HepG2 (cell line): ENCODE results near the gene CAPN9. TPM values are rescaled to one million over a fixed set of nuclear protein-coding genes. Genes with fewer than 3 reads are reported as not detected.

Source experiments
- ATAC-seq: fragments of 200-7000 bp; cut with Tn5 transposase; 3 replicates; pipeline ENCODE4 v1.9.1; 2020; ENCODE audit warnings: mild to moderate bottlenecking, moderate library complexity
- BruUV-seq: library from RNA; stranded (reverse); fragments of 400-500 nt; replicated peaks from 2 replicates; lab custom pipeline; 2021; lab: Mats Ljungman, UMichigan
- CTCF ChIA-PET: fragments of 300-600 bp; formaldehyde crosslinking; extraction: SDS; loops from one replicate; lab custom pipeline; 2021; ENCODE audit warnings: low total read pairs, inconsistent platforms, low intra/inter-chr PET ratio; lab: Yijun Ruan, JAX
- POLR2A ChIA-PET: fragments of 350-600 bp; sonication (Branson Sonifier 250); formaldehyde crosslinking; loops from one replicate; lab custom pipeline; 2020; ENCODE audit warnings: antibody characterized with exemption, inconsistent platforms; lab: Yijun Ruan, JAX
- DNase-seq: peaks from one replicate; pipeline ENCODE4 v3.0.0-alpha.2; 2015; ENCODE audit warnings: low spot score
- FAIRE-seq: peaks from 3 replicates; lab custom pipeline; 2011; peaks lifted over from hg19 to GRCh38; lab: Jason Lieb, UNC
- H2AFZ ChIP-seq: one replicate; pipeline ENCODE4 v1.6.1; 2011; ENCODE audit warnings: low read length, inconsistent platforms
- H3K27ac ChIP-seq: fragments of 300-600 bp; 3 replicates; pipeline ENCODE4 v1.8.0; 2011; ENCODE audit warnings: mixed run types, mild to moderate bottlenecking, mixed read lengths, low read length, inconsistent platforms; ENCODE audit not compliant: insufficient read depth; ENCODE audit errors: extremely low read length
- H3K27me3 ChIP-seq, 2 experiments: fragments of 200-600 bp in 1 of 2; 2 replicates in 1 of 2; 3 replicates in 1 of 2; pipeline versions ENCODE4 v1.6.0 to v1.8.0; 2011; ENCODE audit warnings: low read length in 2 of 2, mild to moderate bottlenecking in 2 of 2, moderate library complexity in 2 of 2, inconsistent platforms in 1 of 2; ENCODE audit not compliant: insufficient read depth in 2 of 2, control insufficient read depth in 1 of 2
- H3K36me3 ChIP-seq, 2 experiments: fragments of 200-600 bp in 1 of 2; replicated peaks in 1 of 2; 2 replicates in 1 of 2; 3 replicates in 1 of 2; pipeline versions ENCODE4 v1.5.1 to v1.8.0; 2011; ENCODE audit warnings: low read length in 2 of 2, inconsistent platforms in 1 of 2; ENCODE audit not compliant: insufficient read depth in 2 of 2, control insufficient read depth in 1 of 2
- H3K4me1 ChIP-seq: 2 replicates; pipeline ENCODE4 v1.5.1; 2012; ENCODE audit warnings: low read length, inconsistent platforms; ENCODE audit not compliant: insufficient read depth
- H3K4me2 ChIP-seq: 2 replicates; pipeline ENCODE4 v1.6.0; 2011; ENCODE audit warnings: low read depth, low read length, inconsistent platforms
- H3K4me3 ChIP-seq, 3 experiments: fragments of 200-600 bp in 1 of 3; sonication (generic), shearing (Covaris generic) in 1 of 3; replicated peaks in 1 of 3; 2 replicates each; pipeline ENCODE4 v1.5.1; 2011 to 2016; ENCODE audit warnings: low read length in 3 of 3, inconsistent platforms in 2 of 3, low read depth in 2 of 3, mild to moderate bottlenecking in 2 of 3, control low read depth in 1 of 3, mixed read lengths in 1 of 3; ENCODE audit not compliant: insufficient read depth in 1 of 3
- H3K79me2 ChIP-seq: one replicate; pipeline ENCODE4 v1.6.1; 2011; ENCODE audit warnings: low read length, inconsistent platforms; ENCODE audit not compliant: insufficient read depth
- H3K9ac ChIP-seq: 2 replicates; pipeline ENCODE4 v1.6.0; 2011; ENCODE audit warnings: mild to moderate bottlenecking, low read depth, low read length, inconsistent platforms; ENCODE audit not compliant: insufficient read depth
- H3K9me3 ChIP-seq: 2 replicates; pipeline ENCODE4 v1.5.1; 2012; ENCODE audit warnings: mild to moderate bottlenecking, low read length
- H4K20me1 ChIP-seq: 2 replicates; pipeline ENCODE4 v1.6.0; 2011; ENCODE audit warnings: inconsistent platforms, mild to moderate bottlenecking, low read length, moderate library complexity; ENCODE audit not compliant: insufficient read depth
- ATRX ChIP-seq: sonication (generic); formaldehyde crosslinking; IDR thresholded peaks from 2 replicates; pipeline ENCODE4 v1.4.0; 2020; ENCODE audit warnings: missing genetic modification reagents, borderline replicate concordance
- CBX2 ChIP-seq, 2 experiments: fragments of 200-600 bp in 1 of 2; sonication (generic); formaldehyde crosslinking in 1 of 2; IDR thresholded peaks; 2 replicates each; pipeline versions ENCODE4 v1.7.0 to v1.8.1; 2018 to 2022; ENCODE audit warnings: low read depth in 2 of 2, low read length in 1 of 2, mild to moderate bottlenecking in 1 of 2, missing genetic modification reagents in 1 of 2
- HIVEP1 ChIP-seq: sonication (generic); formaldehyde crosslinking; IDR thresholded peaks from 2 replicates; pipeline ENCODE4 v1.4.0; 2020; ENCODE audit warnings: mild to moderate bottlenecking, missing genetic modification reagents
- HNRNPLL ChIP-seq: fragments of 200-400 bp; formaldehyde crosslinking; IDR thresholded peaks from 2 replicates; pipeline ENCODE4 v1.6.1; 2017; ENCODE audit warnings: mild to moderate bottlenecking, low read depth, low read length; ENCODE audit not compliant: poor library complexity, severe bottlenecking
- KLF11 ChIP-seq: IDR thresholded peaks from 2 replicates; pipeline ENCODE4 v1.6.1; 2016; ENCODE audit warnings: missing compliant biosample characterization
- KMT2B ChIP-seq: IDR thresholded peaks from 2 replicates; pipeline ENCODE4 v1.6.1; 2016; ENCODE audit warnings: missing genetic modification reagents, missing compliant biosample characterization
- MBD4 ChIP-seq: IDR thresholded peaks from 2 replicates; pipeline ENCODE4 v1.6.1; 2012; ENCODE audit warnings: low read length, inconsistent platforms, borderline replicate concordance
- POLR2A ChIP-seq, 2 experiments: IDR thresholded peaks; 2 replicates each; pipeline ENCODE4 v1.6.1; 2011; ENCODE audit warnings: low read depth in 2 of 2, low read length in 2 of 2, mild to moderate bottlenecking in 1 of 2, moderate library complexity in 1 of 2; ENCODE audit not compliant: insufficient read depth in 1 of 2
- SRY ChIP-seq: sonication (generic); formaldehyde crosslinking; IDR thresholded peaks from 2 replicates; pipeline ENCODE4 v1.8.0; 2022; ENCODE audit warnings: mild to moderate bottlenecking, missing genetic modification reagents
- ZFP36L1 ChIP-seq: sonication (generic); formaldehyde crosslinking; IDR thresholded peaks from 2 replicates; pipeline ENCODE4 v1.8.0; 2022; ENCODE audit warnings: mild to moderate bottlenecking, missing genetic modification reagents, moderate library complexity
- ZMAT3 ChIP-seq: sonication (generic); formaldehyde crosslinking; conservative IDR thresholded peaks from 2 replicates; pipeline ENCODE4 v1.7.0; 2021; ENCODE audit warnings: missing genetic modification reagents
- ZNF335 ChIP-seq: sonication (generic); formaldehyde crosslinking; IDR thresholded peaks from 2 replicates; pipeline ENCODE4 v1.4.0; 2020; ENCODE audit warnings: missing genetic modification reagents
- ZNF614 ChIP-seq: IDR thresholded peaks from 2 replicates; pipeline ENCODE4 v1.6.1; 2018; ENCODE audit warnings: missing biosample characterization, missing genetic modification reagents, inconsistent platforms, borderline replicate concordance
- ZSCAN9 ChIP-seq: IDR thresholded peaks from 2 replicates; pipeline ENCODE4 v1.6.1; 2016; ENCODE audit warnings: borderline replicate concordance
- WGBS: methylation state at CpG from one replicate; pipeline ENCODE4 v1.1.6; 2017; ENCODE audit warnings: low lambda C conversion rate; 5-methylcytosine and 5-hydroxymethylcytosine counted together
- in situ Hi-C: cut with HindIII; loops from 2 replicates; pipeline ENCODE4 v1.10.0; 2017; ENCODE audit warnings: low pct_unique_long_range_greater_than_20kb; ENCODE audit not compliant: extremely low pct_ligation_motif_present
- intact Hi-C: fragments of 100-400 bp; cut with micrococcal nuclease; formaldehyde crosslinking; loops from one replicate; pipeline ENCODE4 v1.10.0; 2022; ENCODE audit not compliant: unreplicated experiment
- polyA plus RNA-seq, 8 experiments: library from polyadenylated mRNA; depleted of rRNA in 3 of 8; stranded (reverse) in 7 of 8; unstranded in 1 of 8; fragments of >200 nt; fragmentation: Illumina TruSeq in 4 of 8; extraction: Trizol in 4 of 8; gene quantifications; 2 replicates each; pipeline versions ENCODE4 v1.2.1 to v1.2.3, GENCODE V29; 2011 to 2016; ENCODE audit warnings: low read depth in 4 of 8, missing spikeins in 1 of 8, mixed read lengths in 1 of 8; ENCODE audit not compliant: insufficient read depth in 1 of 8
- total RNA-seq, 5 experiments: library from RNA; depleted of rRNA; stranded (reverse); fragments of >200 nt; fragmentation: Illumina TruSeq; extraction: Trizol; gene quantifications; 2 replicates each; pipeline ENCODE4 v1.2.3, GENCODE V29; 2016; ENCODE audit warnings: low read depth in 1 of 5
- TF ChIP-seq, protein P1 (sequence below): sonication (generic); formaldehyde crosslinking; IDR thresholded peaks from 2 replicates; pipeline ENCODE4 v1.4.0; 2020; ENCODE audit warnings: missing genetic modification reagents
- TF ChIP-seq, protein P2 (sequence below): sonication (generic); formaldehyde crosslinking; conservative IDR thresholded peaks from 2 replicates; pipeline ENCODE4 v1.8.0; 2022; ENCODE audit warnings: missing genetic modification reagents
- TF ChIP-seq, protein P3 (sequence below): sonication (generic); formaldehyde crosslinking; IDR thresholded peaks from 2 replicates; pipeline ENCODE4 v1.5.0; 2020; ENCODE audit warnings: mild to moderate bottlenecking, missing genetic modification reagents
- TF ChIP-seq, protein P4 (sequence below): sonication (generic); formaldehyde crosslinking; conservative IDR thresholded peaks from 2 replicates; pipeline ENCODE4 v1.5.0; 2020; ENCODE audit warnings: missing genetic modification reagents

CAPN9 gene
- total and polyA plus RNA-seq, 2 of the 13 experiments (the other 11 are each of a cell fraction or from before 2014, with no cell fraction given): 0.04 to 0.31 TPM

DNA sequence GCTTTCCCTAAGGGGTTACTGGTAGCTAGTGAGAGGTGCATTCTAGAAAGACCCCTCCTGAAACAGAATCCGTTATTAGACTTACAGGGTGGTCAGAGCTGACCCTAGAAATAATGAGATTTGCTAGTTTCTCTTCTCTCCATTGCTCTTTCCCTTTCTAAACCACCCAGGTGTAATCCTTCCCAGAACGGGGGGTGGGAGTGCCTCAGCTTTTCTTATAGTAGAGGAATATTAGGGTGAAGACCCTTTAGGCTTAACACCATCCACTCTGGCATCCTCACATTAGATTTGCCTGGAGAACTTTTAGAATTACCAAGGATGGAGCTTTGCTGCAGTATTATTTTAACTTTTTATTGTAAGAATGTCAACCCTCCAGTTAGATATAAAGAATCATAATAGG, 49.4 kb downstream of the CAPN9 start:
- no peak overlapping the region for H3K4me2 ChIP-seq
- no peak for ATAC-seq
- WGBS: 53% methylated on average over 2 of the region's 2 CpGs
- TF ChIP-seq POLR2A (IDR thresholded peaks at IDR 0.05; ENCODE audit: insufficient read depth in 1 of 2, low read depth in 2 of 2, low read length in 2 of 2) (no peak), HNRNPLL (no peak), ZNF614 (CRISPR knock-in tag) (no peak), ZNF335 (CRISPR knock-in tag) (no peak), KLF11 (no peak), SRY (CRISPR knock-in tag) (no peak), KMT2B (no peak), ZSCAN9 (CRISPR knock-in tag) (no peak), HIVEP1 (no peak), CBX2 (IDR thresholded peaks at IDR 0.05; ENCODE audit: low read depth, low read length) (no peak), CBX2 (CRISPR knock-in tag; IDR thresholded peaks at IDR 0.05; ENCODE audit: low read depth) (no peak), ZMAT3 (CRISPR knock-in tag) (no peak), ZFP36L1 (no peak), ATRX (CRISPR knock-in tag) (no peak), MBD4 (no peak)
- TF ChIP-seq, protein P1, sequence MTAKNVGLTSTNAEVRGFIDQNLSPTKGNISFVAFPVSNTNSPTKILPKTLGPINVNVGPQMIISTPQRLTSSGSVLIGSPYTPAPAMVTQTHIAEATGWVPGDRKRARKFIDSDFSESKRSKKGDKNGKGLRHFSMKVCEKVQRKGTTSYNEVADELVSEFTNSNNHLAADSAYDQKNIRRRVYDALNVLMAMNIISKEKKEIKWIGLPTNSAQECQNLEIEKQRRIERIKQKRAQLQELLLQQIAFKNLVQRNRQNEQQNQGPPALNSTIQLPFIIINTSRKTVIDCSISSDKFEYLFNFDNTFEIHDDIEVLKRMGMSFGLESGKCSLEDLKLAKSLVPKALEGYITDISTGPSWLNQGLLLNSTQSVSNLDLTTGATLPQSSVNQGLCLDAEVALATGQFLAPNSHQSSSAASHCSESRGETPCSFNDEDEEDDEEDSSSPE (CRISPR knock-in tag): no peak
- TF ChIP-seq, protein P2, sequence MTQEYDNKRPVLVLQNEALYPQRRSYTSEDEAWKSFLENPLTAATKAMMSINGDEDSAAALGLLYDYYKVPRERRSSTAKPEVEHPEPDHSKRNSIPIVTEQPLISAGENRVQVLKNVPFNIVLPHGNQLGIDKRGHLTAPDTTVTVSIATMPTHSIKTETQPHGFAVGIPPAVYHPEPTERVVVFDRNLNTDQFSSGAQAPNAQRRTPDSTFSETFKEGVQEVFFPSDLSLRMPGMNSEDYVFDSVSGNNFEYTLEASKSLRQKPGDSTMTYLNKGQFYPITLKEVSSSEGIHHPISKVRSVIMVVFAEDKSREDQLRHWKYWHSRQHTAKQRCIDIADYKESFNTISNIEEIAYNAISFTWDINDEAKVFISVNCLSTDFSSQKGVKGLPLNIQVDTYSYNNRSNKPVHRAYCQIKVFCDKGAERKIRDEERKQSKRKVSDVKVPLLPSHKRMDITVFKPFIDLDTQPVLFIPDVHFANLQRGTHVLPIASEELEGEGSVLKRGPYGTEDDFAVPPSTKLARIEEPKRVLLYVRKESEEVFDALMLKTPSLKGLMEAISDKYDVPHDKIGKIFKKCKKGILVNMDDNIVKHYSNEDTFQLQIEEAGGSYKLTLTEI (CRISPR knock-in tag): no peak
- TF ChIP-seq, protein P3, sequence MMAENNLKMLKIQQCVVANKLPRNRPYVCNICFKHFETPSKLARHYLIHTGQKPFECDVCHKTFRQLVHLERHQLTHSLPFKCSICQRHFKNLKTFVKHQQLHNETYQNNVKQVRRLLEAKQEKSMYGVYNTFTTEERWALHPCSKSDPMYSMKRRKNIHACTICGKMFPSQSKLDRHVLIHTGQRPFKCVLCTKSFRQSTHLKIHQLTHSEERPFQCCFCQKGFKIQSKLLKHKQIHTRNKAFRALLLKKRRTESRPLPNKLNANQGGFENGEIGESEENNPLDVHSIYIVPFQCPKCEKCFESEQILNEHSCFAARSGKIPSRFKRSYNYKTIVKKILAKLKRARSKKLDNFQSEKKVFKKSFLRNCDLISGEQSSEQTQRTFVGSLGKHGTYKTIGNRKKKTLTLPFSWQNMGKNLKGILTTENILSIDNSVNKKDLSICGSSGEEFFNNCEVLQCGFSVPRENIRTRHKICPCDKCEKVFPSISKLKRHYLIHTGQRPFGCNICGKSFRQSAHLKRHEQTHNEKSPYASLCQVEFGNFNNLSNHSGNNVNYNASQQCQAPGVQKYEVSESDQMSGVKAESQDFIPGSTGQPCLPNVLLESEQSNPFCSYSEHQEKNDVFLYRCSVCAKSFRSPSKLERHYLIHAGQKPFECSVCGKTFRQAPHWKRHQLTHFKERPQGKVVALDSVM (CRISPR knock-in tag): no peak
- TF ChIP-seq, protein P4, sequence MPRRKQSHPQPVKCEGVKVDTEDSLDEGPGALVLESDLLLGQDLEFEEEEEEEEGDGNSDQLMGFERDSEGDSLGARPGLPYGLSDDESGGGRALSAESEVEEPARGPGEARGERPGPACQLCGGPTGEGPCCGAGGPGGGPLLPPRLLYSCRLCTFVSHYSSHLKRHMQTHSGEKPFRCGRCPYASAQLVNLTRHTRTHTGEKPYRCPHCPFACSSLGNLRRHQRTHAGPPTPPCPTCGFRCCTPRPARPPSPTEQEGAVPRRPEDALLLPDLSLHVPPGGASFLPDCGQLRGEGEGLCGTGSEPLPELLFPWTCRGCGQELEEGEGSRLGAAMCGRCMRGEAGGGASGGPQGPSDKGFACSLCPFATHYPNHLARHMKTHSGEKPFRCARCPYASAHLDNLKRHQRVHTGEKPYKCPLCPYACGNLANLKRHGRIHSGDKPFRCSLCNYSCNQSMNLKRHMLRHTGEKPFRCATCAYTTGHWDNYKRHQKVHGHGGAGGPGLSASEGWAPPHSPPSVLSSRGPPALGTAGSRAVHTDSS (CRISPR knock-in tag): no peak

More for the DNA sequence above, 49.4 kb downstream of the CAPN9 start:
- FAIRE-seq (no peak), DNase-seq (no peak)
- H3K9ac ChIP-seq: no peak overlapping the region
- no peak overlapping the region for H2AFZ ChIP-seq
- ChIA-PET POLR2A (no interaction called here), CTCF (interaction anchor here (1.9 to 2.4 kb wide), 2 partner anchors 182 to 295 kb away, joined by 9 to 10 read pairs; partner anchors contain the start of genes ARV1 and TTC13)
- H3K9me3 ChIP-seq: no peaks in the 10 kb centered on the region
- no peak overlapping the region for H3K4me3 ChIP-seq
- H3K27ac ChIP-seq: no peak overlapping the region
- peaks cover 0 to 10% of the 10 kb centered on the region in 2 experiments; a peak in 1 of 5 replicates for H3K27me3 ChIP-seq
- no TSS peak for BruUV-seq
- H3K79me2 ChIP-seq: no peaks in the 10 kb centered on the region
- in situ Hi-C loops: loop anchor here (25.0 kb wide), 1 partner anchor 416 kb away; no protein-coding TSS in a partner anchor
- no peaks in the 10 kb centered on the region for H4K20me1 ChIP-seq
- peaks cover 34% of the 10 kb centered on the region for H3K4me1 ChIP-seq
- intact Hi-C loops: loop anchor here (5.0 kb wide), 1 partner anchor 296 kb away; no protein-coding TSS in a partner anchor
- no peaks in the 10 kb centered on the region for H3K36me3 ChIP-seq
